Measurements from ENCODE around the gene PTPRN.
A peak's percentile ranks its signal among the peaks of the same experiment; 100 is the strongest.

PTPRN gene

GRCh38 chr2:219286436-219287115 lies 22.6 kb downstream of the PTPRN start:
- peak in 6 of 14 donors; percentile 40 to 65 (median 48) for DNase-seq

- DNase-seq: peak in 6 of 14 donors; percentile 42 to 67 (median 50)
Measured at GRCh38 chr2:219285894-219286425, 23.2 kb downstream of the PTPRN start.

- no peak for DNase-seq
Measured at GRCh38 chr2:219285373-219285735, 23.8 kb downstream of the PTPRN start.

- peak in 1 of 14 donors; percentile 8 for DNase-seq
Measured at GRCh38 chr2:219284501-219285372, 24.5 kb downstream of the PTPRN start.

GRCh38 chr2:219282943-219283581 lies 26.1 kb downstream of the PTPRN start:
- peak in 2 of 14 donors; percentile 31 to 50 for DNase-seq

- DNase-seq: peak in 4 of 14 donors; percentile 15 to 32 (median 26)
Measured at GRCh38 chr2:219282375-219282774, 26.8 kb downstream of the PTPRN start.

GRCh38 chr2:219281588-219281987 lies 27.6 kb downstream of the PTPRN start:
- peak in 1 of 14 donors; percentile 43 for DNase-seq

- DNase-seq: peak in 2 of 14 donors; percentile 34 to 63
Measured at GRCh38 chr2:219280651-219281050, 28.6 kb downstream of the PTPRN start.

- DNase-seq: peak in 4 of 14 donors; percentile 33 to 70 (median 42)
Measured at GRCh38 chr2:219279916-219280516, 29.2 kb downstream of the PTPRN start.

DNA sequence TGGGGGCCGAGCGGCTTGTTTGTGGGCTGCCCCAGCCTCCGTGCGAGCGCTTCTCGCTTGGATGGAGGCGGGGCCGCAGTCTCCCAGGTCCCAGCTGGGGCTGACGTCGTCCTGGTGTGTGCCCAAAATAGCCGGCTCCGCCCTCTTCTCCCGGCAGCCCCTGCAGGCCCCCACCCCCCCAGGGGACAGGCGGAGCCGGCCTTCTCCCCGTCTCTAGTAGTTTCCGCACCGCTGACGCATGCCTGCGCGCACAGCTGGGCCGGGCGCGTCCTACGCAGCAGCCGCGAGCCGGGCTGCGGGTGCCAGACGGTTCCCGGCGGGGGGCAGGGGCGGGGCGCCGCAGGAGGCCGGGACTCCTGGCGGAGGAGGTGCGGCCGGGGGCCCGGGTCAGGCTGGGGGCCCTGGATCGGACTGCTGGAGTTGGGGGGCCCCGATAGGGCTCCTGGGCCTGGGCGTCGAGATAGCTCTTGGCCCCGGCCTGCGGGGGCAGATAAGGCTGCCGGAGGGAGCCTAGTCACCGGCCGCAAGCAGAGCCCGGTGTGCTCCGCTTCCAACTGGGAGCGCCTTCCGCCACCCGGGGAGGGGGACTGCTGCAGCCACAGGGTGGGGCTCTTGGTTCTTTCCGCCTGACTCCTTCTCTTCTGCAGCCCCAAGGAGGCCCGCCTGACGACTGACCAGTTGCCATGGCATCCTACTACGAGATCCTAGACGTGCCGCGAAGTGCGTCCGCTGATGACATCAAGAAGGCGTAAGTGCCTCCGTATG lies 29.9 kb downstream of the PTPRN start, which contains the start of gene DNAJB2:
Gene DNAJB2, plus strand, starts transcription at position 216 of the 765 bp plus-strand sequence. Its CDS starts 468 bp downstream, at position 684.
- DNase-seq: peak; percentile 66 to 99 (median 96)

DNA sequence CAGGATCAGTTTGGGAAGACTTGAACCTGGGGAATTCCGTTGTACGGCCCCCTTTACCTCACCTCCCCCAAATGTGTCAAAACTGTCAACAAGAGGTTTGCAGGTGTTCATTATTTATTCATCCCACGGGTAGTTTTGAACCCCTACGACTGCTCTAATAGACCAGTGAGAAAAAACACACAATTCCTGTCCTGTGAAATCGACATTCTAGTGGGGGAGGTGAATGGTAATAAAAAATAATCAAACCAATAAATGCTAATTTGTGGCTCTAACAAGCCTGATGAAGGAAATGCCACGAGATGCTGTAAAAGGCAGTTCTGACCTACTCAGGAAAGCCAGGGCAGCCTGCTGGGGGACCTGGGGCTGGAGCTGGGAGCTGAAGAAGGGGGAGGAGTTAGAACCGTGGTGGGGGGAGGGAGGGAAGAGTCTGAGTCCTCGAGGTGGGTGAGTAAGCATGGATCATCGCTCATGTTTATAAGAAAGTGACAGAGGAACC lies 30.5 kb downstream of the PTPRN start:
- no peak for DNase-seq

DNA sequence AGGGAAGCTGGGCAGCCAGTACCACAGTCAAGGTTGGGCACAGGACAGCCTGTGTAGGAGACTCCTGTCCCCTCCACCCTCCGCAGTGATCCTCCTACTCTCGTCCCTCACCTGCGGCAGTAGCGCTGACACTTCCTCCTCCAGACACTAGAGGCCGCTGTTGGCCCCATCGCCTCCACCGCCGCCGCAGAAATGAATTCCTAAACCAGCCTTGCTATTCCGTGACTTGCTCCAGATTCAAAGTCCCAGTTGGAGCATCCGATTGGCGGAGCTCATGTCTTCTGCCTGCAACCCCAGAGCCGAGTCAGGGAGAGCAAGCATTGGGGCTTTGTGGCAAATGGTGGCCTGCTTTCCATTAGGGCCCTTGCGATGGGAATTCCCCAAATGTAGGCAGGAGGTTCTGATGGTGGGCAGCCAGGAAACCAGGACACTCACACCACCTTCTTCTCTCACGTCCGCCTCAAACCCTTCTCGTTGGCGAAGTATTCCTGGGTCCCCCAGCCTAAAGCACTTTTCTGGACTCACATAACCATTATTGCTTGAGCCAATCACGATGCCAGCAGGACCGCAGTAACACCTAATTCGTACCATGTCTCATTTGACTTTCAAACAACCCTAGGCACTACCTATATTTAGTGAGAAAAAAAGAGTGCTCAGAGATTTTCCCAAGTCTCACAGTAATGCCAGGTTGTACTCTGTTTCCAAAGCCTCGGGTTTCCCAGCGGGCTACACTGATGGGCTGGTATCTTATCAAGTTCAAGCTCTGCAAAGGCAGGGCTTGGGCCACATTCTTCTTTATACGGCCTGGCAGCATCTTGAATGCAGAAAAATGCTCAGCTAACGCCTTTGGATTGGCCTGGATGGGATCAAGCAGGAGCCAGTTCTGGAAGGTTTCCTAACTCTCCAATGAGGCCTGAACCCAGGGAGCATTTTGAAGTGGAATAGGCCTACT lies 31.2 kb downstream of the PTPRN start:
- peak in 12 of 14 donors; percentile 52 to 84 (median 76) for DNase-seq

DNA sequence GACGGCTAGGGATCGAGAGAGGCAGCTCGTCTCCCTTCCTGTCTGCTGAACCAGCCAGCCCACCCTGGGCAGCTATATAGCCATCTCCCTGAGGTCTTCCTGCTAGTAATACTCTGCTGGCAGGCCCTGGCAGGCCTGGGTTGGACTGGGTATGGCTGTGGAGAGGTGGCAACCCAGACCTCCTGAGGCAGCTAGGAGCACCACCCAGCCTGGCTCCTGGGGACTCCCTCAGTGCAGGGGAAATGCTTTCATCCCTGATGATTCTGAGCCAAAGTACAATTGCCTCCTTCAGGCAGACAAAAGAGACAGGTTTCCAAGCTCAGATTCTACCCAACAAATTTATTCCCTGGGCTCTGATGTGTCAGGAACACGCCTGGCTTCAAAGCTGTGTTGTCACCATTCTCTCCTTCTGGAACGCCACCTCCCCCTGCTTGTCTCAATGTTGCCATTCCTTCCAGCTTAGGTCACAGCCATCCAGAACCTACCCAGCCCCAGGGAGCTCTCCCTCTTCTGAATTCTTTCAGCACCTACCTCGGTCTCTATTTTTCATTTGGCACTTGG lies 34.8 kb downstream of the PTPRN start:
- no peak for DNase-seq

DNA sequence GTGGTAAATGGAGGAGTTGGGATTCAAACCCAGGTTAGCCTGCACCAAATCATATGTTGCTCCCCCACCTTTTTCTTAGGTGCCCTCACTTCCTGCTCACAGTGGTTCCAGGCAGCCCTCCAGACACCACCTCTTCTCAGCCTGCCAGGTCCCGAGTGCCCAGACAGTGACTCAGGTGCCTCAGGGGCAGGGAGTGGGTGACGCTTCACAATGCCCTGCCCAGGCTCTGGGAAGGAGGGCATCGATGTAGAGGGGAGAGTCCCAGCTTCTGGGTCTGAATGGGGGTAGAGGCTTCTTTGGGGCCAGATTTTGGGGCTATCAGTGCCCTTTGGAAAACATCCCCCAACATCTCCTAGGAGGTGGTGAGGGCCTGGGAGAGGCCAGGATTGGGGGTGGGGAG lies 35.3 kb downstream of the PTPRN start:
- no peak for DNase-seq

- no peak for DNase-seq
Measured at GRCh38 chr2:219272995-219273394, 36.2 kb downstream of the PTPRN start.

DNA sequence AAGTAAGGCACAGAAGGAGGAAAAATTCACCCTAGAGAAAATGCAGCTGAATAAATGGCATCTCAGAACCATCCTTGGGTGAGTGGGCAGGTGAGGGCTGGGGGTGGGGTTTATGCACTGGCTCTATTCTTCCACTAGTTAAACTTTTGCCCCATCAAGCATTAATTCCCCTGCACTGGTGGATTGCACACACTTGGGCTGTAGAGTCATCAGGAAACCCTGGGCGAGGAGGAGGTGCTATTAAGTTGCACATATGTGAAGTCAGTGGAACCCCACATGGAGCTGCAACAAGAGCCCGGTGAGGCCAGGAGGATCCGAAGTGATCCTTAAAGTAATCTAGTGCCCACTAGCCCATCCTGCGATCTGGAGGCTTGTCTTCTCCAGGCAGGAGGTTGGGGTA lies 36.8 kb downstream of the PTPRN start:
- no peak for DNase-seq

GRCh38 chr2:219271021-219271420 lies 38.2 kb downstream of the PTPRN start:
- no peak for DNase-seq

GRCh38 chr2:219270055-219270372 lies 39.2 kb downstream of the PTPRN start:
- DNase-seq: no peak

- DNase-seq: no peak
Measured at GRCh38 chr2:219269362-219270054, 39.7 kb downstream of the PTPRN start.

Data from C1 segment of cervical spinal cord (tissue), 14 donors.